HG03103 (cell line): Measurements from ENCODE around the gene SBNO2.

Source experiments
- ATAC-seq: cut with Tn5 transposase; IDR thresholded peaks from one replicate; pipeline ENCODE4 v1.9.1; 2021; ENCODE audit warnings: low read depth; ENCODE audit not compliant: unreplicated experiment

The SBNO2 gene, protein sequence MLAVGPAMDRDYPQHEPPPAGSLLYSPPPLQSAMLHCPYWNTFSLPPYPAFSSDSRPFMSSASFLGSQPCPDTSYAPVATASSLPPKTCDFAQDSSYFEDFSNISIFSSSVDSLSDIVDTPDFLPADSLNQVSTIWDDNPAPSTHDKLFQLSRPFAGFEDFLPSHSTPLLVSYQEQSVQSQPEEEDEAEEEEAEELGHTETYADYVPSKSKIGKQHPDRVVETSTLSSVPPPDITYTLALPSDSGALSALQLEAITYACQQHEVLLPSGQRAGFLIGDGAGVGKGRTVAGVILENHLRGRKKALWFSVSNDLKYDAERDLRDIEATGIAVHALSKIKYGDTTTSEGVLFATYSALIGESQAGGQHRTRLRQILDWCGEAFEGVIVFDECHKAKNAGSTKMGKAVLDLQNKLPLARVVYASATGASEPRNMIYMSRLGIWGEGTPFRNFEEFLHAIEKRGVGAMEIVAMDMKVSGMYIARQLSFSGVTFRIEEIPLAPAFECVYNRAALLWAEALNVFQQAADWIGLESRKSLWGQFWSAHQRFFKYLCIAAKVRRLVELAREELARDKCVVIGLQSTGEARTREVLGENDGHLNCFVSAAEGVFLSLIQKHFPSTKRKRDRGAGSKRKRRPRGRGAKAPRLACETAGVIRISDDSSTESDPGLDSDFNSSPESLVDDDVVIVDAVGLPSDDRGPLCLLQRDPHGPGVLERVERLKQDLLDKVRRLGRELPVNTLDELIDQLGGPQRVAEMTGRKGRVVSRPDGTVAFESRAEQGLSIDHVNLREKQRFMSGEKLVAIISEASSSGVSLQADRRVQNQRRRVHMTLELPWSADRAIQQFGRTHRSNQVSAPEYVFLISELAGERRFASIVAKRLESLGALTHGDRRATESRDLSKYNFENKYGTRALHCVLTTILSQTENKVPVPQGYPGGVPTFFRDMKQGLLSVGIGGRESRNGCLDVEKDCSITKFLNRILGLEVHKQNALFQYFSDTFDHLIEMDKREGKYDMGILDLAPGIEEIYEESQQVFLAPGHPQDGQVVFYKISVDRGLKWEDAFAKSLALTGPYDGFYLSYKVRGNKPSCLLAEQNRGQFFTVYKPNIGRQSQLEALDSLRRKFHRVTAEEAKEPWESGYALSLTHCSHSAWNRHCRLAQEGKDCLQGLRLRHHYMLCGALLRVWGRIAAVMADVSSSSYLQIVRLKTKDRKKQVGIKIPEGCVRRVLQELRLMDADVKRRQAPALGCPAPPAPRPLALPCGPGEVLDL (N-terminal part only)

DNA sequence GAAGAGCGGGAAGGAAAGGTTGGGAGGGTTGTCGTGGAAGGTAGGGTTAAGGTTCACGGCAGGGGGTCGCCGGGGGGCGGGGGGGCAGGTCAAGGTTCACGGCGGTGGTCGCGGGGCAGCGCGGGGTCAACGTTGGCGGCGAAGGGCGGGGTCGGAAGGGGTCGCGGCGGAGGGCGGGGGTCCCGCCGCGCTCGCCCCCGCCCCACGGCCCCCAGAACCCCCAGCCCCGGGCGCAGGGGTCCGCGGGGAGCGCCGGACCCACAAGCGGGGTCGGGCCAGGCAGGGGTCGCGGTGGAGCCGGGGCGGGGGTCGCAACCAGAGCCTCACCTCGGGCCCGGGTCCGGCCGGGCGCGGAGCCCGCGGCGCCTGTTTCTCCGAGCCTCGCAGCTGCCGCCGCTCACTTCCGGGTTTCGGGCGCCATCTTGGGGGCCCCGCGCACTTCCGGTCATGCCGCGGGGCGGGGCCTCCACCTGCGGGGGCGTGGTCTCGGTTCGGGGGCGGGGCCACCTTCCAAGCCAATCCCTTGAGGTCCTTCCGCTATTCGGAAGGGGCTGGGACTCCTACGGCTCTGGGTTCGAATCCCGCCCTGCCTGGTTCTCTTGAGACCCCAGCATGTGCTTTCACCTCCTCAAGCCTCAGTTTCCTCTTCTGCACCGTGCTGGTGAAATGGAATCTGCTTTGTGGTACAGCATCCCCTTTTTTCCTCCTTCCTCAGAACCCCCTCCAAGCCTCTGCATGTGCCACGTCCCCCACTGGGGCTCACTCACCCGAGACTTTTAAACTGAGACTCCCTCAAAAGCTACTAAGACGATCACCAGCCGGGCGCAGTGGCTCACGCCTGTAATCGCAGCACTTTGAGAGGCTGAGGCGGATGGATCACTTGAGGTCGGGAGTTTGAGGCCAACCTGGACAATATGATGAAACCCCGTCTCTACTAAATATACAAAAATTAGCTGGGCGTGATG is at the start of gene SBNO2:
Gene SBNO2, minus strand, starts transcription at position 424 of the 965 bp plus-strand sequence. CDS start 19,992 bp downstream, outside the sequence.
- peak; percentile 53 for ATAC-seq

DNA sequence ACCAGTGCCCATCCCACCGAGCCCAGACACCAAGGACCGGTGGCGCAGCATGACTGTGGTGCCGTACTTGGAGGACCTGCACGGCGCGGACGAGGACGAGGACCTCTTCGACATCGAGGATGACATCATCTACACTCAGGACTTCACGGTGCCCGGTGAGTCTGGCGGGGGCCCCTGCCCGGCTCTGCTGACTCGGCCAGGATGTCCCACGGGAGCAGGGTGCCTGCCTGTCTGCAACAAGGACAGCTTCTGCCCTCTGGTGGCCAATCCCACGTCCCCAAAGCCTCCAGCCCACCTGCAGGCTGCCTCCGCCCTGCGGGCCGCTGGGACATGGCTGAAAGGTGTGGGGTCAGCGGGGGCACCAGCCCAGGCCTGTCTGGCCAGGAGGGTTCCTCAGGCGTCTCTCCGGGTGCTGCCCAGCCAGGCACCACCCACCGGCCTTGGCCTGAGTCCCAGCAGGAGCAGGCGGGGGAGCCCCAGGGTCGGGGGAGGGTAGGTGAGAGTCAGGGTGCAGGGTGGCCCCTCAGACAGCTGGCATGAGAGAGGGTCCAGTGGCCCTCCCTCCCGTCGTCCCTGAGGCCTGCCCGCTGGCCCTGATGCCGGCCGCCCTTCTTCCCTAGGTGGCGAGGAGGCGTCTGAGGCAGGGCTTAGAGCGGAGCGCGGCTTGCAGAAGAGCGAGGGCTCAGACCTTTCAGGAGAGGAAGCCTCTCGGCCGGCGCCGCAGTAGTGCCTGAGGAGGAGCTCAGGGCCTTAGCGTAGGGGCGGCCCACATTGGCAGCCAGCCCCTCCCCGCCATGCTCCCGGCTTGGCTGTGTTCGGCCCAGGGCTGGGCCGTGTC is 49.2 kb upstream of the SBNO2 start:
- ATAC-seq, result no peak

DNA sequence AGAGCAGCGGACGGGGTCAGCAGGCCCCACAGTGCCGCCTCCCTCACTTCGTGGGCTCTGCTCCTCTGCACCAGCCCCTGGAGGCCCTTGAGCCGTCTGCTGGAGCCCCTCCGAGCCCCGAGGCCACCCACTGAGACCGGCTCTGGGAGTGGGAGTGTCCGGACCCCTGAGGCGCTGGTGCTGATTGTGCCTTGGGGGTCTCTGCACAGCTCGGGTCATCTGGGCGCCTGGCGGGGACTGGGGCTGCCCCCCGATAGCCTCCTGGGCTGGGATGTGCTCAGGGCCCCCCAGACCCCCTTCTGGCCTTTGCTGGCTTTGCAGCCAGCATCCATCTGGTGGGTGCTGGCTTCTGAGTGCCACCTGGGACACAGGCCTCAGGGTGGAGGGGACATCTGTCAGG is 48.3 kb upstream of the SBNO2 start:
- ATAC-seq, result no peak

DNA sequence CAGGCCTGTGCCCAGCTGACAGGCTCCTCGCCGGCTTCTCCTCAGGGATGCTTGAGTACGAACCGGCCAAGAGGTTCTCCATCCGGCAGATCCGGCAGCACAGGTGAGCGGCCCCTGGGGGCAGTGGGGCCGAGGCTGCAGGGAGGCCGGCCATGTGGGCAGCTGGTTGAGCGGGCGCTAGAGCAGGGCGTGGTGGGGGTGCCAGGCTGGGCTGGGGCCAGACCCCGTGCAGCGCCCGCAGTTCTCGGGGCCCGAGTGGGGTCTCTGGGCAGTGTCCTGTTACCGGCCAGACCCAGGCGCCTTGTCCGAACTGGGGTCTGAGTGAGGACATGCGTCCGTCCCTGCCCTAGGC is 47.8 kb upstream of the SBNO2 start:
- ATAC-seq, result no peak

DNA sequence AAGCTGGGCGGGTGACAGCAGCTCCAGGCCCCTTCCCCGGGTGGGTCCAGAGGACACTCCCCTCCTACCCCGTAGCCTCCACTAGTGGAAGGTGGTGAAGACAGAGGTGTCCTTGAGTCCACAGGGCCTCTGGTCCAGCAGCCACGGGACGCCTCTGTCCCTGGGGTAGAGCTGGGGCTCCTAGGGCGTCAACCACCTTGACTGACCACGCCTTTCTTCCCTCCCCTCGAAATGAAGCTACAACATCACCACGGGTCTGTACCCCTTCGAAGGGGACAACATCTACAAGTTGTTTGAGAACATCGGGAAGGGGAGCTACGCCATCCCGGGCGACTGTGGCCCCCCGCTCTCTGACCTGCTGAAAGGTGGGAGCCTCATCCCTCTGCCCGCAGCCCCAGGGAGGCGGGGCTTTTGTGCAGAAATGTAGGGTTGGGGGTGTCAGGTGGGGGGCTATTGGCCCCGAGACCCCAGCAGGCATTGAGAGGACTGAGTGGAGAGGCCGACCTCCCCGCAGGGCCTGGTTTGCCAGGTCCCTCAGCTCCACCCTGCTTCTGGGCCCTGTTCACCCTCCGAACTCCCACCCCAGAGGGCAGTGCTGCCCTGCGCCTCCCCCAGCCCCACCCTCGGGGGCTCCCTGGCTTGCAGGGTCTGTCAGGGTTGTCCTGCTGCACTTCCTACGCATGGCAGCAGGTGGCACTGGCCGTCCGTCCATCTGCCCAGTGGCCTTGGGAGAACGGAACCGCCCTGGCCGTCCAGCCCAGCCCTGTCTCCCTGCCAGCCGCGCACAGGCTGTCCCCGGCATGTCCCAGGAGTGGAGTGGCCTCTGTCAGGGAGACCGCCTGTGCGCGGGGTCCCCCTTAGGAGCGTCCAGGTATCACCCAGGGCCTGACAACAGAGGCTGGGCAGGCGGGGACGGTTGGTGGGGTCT is 47.2 kb upstream of the SBNO2 start:
- ATAC-seq, result no peak

DNA sequence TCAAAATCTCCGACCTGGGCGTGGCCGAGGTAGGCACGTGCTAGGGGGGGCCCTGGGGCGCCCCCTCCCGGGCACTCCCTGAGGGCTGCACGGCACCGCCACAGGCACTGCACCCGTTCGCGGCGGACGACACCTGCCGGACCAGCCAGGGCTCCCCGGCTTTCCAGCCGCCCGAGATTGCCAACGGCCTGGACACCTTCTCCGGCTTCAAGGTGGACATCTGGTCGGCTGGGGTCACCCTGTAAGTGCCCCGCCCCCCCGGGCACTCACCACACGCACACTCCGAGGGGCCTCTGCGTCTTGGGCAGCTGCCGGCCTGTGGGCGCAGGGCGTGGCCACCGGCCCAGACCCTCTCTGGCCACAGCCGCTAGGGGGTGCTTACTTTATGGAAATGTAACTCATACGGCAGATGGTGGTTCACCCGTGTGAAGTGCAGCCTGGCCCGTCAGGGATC is 46.4 kb upstream of the SBNO2 start:
- ATAC-seq, result no peak

DNA sequence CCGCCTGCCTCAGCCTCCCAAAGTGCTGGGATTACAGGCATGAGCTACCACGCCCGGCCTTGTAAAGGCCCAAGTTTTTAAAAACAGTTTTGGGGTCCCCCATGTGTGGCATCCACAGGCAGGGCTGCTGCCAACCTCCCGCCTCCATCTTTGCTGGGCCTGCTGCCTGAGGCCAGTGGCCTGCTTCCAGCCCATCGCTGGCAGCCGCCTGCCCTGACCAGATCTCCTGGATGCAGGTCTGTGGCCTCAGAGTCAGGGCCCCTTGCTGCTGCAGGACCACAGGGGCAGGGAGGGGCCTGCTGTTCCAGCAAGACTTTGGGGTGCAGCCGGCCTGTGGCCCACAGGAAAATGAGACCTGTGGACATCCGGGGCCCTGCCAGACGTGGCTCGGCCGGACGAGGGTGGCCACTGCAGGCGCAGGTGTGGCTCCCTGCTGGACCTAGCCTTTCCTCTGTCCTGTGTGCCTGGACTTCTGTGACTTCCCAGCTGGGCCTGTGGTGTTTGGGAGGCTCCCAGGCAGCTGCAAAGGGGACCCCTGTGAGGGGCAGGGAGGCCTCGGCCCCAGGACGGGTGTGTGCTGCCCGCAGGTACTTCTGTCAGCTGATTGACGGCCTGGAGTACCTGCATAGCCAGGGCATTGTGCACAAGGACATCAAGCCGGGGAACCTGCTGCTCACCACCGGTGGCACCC is 45.9 kb upstream of the SBNO2 start:
- ATAC-seq, result no peak

DNA sequence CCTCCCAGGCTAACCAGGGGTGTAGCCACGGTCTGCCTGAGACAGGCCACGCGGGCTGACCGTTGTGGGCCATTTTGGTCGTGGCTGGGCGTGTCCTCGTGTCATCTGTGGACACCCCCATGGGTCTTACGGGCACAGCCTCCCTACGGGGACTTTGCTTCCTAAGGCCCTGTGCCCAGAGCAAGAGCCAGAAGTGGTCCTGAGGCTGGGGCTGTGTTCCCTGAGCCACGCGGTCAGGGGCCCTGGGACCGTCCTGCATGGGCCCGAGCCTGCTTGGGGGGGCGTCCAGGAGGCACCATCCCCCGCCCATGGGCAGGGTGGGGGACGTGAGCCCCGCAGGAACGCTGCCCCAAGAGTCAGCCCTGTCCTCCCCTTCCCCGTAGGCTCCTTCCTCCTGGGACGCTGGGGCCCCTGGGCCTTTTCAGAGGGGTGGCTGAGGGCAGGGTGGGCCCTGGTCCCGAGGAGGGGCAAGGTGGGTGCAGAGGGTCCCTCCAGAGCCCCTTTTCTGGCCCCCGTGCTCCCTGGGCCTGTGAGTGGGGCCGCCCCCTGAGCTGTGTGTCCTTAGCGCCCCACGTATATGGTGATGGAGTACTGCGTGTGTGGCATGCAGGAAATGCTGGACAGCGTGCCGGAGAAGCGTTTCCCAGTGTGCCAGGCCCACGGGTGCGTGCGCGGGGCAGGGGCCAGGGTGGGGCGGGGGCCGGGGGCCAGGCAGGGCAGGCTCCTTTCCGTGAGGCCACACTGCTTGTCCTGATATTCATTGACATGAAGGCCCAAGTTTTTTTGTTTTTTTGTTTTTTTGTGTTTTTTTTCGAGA is 44.9 kb upstream of the SBNO2 start:
- ATAC-seq, result no peak

DNA sequence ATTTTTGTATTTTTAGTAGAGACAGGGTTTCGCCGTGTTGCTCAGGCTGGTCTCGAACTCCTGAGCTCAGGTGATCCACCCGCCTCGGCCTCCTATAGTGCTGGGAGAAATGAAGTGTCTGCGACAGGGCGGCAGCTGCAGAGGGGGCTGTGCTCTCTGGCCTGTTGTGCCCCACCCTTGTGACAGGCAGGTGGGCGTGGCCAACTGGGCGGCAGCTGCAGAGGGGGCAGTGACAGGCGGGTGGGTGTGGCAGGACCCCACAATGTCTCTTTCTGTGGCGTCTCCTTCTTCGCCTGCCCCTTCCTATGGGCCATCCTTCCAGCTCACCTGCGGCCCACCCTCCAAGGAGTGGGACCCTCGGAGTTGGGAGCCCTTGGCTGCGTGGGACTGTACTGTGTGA is 43.3 kb upstream of the SBNO2 start:
- no peak for ATAC-seq

DNA sequence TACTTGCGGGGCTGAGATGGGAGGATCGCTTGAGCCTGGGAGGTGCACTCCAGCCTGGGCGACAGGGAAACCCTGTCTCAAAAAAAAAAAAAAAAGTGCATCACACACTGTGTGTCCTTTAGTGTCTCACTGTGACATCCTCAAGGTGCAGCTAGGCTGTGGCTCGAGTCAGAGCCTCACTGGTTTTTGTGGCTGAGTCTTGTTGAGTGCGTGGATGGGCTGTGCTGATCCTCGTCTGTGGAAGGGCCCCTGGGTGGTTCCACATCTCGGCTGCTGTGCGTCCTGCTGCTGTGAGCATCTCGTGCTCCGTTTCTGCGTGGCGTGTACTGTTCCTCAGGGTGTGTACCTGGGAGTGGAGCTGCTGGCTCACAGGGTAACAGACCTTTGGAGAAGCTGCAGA is 42.7 kb upstream of the SBNO2 start:
- no peak for ATAC-seq

DNA sequence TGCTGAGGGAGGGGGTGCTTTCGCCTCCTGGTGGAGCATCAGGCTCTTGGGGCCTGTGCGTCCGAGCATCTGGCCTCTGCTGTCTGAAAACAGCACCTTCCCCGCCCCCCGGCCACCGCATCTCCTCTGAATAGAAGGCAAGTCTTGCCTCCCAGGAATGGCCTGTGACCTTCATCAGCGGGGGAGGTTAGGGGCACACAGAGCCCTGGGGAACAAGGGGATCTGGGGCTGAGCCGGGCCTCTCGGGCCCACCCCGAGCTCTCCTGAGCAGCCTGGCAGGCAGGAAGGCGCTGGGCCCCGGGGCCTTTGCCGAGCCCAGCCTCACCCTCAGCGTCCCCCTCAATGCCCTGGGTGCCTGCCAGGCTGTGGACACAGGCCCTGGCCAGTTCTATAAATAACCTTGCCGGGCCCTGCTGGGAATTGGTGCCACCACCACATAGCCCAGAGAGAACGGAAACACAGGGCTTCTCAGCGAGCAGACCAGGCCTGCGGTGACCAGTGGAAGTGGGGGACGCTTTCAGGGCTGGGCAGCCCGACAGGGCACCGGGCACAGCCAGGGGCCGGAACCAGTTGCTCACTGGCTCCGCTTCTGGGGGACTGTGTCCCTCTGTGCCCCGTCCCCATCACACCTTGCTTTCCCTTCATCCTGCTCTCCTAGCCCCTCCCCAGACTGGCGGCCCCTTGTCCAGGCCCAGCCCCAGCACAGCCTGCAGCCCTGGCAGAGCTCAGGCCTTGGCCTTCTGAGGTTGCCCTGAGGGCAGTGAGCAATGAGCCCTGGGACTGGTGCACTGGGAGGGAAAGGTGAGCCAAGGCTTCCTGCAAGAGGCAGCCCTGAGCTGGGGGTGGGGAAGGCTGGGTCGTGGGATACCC is 41.0 kb upstream of the SBNO2 start:
- ATAC-seq, result no peak

DNA sequence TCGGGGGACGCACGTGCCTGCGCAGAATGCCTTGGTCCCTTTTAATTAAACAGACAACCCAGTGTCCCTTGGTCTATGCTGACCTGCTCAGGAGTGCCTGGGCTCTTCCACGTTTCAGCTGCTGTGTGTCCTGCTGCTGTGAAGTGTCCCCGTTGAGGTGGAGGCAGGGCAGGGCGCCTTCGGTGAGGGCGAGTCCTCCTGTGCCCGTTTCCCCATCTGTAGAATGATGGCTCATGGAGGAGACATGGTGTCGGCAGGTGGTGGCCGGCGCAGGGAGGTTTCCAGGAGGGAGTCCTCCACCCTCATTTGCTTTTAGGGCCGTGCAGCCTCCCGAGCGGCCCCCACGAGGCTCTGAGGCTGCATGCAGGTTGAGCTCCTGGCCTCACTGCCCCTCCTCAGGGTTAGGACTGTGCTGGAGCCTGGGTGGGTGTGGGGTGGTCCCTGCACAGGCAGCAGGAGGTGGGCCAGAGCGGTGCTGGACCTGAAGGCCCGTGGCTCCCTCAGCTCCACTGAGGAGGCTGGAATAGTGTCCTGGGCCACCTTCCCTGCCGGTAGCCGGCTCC is 40.3 kb upstream of the SBNO2 start:
- ATAC-seq, result no peak

DNA sequence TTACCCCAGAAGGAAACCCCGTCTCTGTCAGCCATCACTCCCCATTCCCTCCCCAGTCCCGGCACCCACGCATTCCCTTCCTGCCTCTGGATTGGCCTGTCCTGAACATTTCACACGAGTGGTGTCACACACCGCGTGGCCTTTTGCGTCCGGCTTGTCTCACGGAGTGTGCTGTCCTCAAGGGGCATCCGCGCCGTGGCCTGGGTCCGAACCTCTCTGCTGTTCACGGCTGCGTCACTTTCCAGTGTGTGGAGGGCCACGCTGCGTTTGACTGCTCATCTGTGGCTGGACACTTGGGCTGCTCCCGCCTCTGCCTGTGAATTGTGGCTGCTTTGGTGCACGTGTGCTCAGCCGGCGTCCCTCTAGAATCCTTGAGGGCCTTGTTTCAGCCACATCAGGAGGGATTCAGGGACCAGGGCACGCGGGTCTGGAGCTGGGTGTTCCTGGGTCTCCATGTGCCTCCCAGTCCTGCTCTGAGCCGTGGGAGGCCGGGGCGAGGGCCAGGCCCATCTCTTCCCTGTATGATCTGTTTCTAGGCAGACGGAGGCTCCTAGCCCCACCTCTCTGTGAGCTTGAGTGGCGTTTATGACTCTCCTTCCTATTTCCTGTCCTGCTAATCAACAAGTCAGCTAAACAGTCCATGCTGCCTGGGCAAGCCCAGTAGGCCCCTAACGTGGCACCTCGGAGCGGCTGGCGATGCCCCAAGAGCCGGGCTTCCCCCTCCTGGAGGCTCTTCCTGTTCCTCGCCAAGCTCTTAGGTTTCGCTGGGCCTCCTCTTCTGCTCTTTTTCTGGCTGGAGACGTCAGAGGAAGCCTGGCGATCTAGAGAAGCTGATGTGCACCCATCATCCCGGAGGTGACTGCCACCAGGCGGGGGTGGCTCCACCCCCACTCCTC is 39.6 kb upstream of the SBNO2 start:
- ATAC-seq, result no peak
